C1 segment of cervical spinal cord (tissue), 14 donors: ENCODE results near the gene TM4SF4.

ENCODE experiments used
- DNase-seq, 14 donors: peaks; one replicate each; lab custom pipeline; 2025; lab: John Stamatoyannopoulos, UW

Gene TM4SF4

GRCh38 chr3:149512073-149512782 lies 37.7 kb downstream of the TM4SF4 start:
- peak in 9 of 14 donors; percentile 2 to 42 (median 17) for DNase-seq

DNA sequence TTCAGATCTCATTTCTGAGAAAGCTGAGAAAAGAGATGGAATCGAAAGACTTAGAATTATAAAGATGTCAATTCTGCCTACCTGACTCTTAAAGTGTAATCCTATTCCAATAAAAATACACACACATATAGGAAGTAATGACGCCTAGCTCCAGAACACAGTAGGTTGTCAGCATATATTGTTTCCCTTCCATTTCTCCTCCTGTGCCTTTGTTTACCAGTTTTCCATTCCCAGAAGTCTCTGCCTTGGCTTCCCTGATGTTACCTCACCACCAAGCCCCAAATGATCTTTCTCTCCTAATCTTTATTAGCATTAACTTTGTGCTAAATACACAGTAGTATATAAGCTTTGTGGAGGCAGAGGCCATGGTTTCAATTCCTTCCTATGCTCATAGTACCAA lies 40.0 kb downstream of the TM4SF4 start:
- DNase-seq, result no peak

DNA sequence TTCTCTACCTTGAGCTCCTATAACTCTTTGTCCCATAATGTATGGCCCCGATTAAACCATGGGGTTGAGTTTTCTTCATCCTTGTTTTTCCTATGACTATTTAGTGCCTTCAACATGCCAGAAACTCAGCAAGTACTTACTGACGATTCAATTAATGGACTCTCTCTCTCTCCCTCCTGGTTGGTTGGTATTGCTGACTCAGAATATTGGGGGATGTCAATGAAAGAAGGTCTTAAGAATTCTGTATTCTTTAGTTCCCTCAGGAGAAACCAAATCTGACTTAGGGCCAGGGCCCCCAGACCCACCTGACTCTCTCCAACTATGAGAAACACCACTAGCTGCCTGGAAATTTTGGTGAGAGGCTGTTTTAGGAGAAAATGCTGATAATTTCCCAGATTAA lies 40.8 kb downstream of the TM4SF4 start:
- no peak for DNase-seq

- DNase-seq, result no peak
These were observed 42.4 kb downstream of the TM4SF4 start for GRCh38 chr3:149516920-149517319.

GRCh38 chr3:149519912-149520311 lies 45.4 kb downstream of the TM4SF4 start:
- no peak for DNase-seq

DNA sequence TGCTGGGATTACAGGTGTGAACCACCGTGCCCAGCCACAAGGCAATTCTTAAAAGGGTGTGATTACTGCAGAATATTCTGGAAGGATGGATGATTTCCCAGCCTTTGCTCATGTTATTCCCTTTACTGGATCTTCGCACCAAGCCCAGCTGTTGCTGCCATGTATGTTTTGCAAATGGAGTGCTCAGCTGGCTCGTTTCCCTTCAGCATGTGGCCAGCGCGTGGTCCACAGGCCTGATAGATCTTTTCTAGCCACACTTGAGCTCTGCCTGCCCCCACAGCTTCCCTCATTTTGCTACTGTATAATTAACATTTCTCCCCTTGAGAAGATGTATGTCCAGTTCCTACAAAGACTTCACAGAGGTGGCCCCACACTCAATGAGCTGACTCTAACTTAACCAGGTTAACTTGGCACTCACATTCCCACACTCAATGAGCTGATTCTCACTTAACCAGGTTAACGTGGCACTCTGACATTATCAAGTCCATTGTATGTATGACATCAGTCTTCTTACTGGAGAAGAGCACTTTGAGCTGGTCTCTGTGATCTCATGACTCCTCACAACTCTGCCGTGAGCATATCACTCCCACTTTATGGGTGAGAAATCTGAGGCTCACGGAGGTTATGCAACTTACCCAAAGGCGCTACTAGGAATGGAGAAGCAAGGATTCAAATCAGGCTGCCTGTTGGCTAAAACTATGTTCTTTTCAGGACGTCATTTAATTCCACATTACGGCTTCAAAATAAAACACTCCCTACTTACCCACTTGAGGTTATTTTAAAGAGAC lies 49.2 kb downstream of the TM4SF4 start:
- DNase-seq, result no peak

GRCh38 chr3:149527531-149528339 lies 53.2 kb downstream of the TM4SF4 start:
- peak in 3 of 14 donors; percentile 7 to 18 (median 8) for DNase-seq

DNA sequence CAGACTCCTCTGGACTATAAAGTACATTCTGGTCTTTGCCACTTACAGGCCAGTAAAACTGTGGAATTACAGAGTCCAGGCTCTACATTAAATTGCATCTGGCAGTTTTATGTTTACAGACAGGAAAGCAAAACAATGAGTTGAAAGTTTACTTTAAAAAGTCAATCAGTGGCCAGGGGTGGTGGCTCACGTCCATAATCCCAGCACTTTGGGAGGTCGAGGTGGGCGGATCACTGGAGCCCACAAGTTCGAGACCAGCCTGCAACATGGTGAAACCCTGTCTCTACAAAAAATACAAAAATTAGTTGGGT lies 53.8 kb downstream of the TM4SF4 start:
- no peak for DNase-seq

DNA sequence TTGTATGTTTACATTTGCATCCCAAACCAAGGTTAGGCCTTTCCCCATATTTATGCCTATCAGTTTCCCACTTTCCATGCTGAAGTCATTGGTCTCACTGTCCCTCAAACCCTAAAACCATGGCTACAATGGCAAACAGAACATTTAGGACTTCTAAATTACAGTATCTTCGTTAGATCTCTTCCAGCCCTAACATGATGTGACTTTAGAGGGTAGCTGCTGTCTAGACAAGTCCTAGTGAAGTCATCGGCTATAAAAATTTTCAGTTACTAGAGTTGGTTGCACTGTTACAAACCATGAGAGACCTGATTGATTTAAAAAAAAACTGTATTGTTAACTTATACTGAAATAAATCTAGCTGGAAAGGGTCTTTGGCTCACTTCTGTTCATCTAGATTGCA lies 54.6 kb downstream of the TM4SF4 start:
- DNase-seq, result no peak

DNA sequence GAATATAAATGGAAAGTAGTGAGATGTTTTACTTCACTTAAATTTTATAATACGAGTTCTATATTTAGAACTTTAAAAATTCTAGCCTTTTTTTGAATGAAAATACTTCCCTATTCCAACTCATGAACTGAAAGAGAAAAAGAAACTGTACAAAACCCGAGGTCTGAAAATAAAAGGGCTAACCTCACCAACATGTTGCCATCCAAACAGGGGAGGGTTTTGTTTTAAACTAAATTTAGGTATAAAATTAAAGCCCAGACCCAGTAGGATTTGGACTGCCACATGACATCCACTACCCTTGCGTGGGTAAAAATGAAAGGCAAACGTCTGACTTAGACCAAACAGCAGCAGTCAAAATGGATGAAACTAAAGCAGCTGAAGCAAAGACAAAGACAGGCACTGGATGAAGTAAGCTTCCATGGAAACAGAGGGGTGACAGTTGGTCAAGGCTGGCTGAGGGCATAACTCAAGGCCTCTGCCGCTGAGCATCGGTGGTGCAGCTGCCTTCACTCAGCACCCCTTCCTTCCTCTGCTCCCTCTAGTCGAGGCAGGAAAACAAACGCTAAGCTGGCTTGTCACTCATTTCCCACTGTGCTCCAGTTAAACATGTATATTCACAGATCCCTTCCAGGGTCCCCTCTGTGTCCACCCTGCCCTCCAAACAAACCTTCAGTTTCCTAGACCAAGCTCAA lies 58.1 kb downstream of the TM4SF4 start:
- peak in 6 of 14 donors; percentile 13 to 53 (median 17) for DNase-seq

DNA sequence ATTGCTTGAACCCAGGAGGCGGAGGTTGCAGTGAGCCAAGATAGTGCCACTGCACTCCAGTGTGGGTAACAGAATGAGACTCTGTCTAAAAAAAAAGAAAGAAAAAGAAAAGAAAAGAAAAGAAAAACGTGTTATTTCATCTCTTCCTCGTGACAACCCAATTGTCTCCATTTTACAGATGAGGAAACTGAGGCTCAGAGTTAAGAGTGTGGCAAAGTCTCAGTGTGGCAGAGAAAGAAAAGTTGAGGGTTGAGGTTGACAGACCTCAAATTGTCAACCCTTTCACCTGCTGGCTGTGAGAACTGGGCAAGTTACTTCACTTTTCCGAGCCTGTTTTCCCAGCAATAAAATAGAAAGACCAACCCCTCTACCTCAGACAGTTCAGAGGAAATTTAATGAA lies 59.6 kb downstream of the TM4SF4 start:
- no peak for DNase-seq

DNA sequence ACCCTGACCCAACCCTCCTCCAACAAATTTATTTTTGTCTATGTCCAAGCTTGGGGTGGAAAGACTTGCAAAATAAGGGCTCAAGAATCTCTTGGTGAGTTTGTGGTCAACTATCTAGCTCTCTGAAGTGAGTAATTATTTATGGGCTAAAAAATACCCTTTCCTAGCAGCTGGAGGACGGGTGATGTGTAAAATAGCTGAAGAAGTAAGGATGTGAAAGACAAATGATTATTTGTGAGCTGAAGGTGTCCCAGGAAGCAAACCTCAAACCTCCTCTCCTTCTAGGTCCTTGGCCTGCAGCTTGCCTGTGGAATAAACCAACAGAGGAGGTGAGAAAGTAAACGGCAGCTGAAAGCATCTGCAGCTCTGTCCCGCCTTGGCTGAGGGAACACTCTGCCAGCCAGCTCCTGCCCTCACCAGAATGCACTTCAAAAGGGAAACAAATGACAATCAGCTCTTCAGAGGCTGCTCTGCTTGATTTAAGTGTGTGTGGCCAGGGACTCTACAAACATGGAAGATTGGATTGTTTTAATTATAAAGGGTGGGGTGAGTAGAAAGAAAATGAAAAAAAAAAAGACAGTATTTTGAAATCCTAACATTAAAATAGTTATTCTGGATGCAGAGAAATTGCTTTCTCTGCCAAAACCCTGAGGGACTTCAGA lies 60.3 kb downstream of the TM4SF4 start:
- peak in 7 of 14 donors; percentile 6 to 37 (median 22) for DNase-seq

DNA sequence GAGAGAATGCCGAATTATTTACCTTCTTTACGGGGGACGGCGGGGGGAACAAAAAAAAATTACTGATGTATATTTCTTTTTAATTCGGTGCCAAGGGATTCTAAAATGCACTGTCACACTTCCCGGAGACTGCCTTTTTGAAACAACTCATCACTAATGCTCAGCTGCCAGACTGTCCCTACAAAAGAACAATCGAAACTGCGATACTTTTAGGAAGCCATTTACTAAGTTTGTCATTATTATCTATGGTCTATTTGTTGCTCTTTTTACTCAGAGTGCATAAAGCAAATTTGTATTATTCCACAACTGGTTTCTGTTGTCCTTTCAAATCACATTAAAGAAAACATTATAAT lies 60.8 kb downstream of the TM4SF4 start:
- DNase-seq, result no peak

- peak in 9 of 14 donors; percentile 23 to 69 (median 42) for DNase-seq
These were observed 61.9 kb downstream of the TM4SF4 start for GRCh38 chr3:149536429-149536828.

DNA sequence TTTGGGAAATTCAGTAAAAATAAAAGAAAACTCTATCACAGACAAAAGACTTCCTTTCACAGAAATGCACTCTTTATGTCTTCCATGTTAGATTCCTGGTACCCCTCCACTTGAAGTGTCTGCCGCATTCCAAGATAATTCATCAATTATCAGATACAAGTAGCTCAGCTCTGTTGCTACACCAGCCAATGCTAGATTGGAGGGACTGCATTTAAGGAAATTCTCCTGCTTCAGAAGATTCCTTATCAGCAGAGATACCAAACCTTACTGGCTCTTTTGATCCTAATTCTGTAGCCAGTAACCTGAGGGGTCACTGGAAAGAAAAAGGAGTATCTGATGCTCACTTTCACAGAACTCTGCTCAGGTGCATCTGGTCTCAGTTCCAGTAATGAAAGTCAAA lies 63.9 kb downstream of the TM4SF4 start:
- no peak for DNase-seq

- no peak for DNase-seq
These were observed 66.6 kb downstream of the TM4SF4 start for GRCh38 chr3:149541091-149541491.

DNA sequence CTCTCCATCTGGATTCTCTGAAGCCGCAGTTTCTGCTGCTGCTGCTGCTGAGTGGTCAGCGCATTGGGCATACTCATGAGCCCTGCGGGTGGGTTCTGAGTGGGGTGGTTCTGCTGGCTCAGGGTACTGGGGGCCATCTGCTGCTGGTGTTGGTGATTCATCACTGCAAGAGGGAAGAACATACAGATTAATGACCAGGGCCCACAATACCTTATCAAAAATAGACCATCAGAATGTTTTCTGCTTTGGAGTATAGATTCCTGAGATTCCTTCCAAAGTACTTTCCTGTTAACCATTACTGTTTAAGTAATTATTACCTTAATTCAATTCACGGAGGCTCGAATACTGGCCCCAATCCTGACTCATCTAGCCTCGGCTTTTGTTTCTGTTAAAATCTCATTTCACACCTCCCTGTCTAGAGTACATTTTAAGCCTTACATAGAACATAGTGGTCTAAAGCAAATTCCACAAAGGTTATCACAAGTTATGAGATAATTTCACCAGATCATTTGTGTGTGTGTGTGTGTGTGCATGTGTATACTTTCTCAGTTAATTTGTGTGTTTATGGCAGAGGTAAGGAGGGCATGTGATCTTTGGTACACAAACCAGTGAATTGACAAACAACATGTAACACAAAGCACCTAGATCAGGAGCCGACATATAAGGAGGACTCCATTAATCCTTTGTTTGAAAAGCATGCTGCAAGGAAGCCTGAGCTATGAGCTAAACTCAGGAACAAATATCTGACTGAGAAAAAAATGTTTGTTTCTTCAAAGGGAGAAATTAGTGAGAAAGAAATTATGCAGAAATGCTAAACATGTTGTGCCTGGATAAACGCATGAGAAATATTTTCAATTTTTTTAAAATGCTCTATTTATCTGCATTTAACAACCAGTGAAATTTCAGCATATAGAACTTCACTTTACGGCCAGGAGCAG lies 68.1 kb downstream of the TM4SF4 start:
- DNase-seq, result no peak

- DNase-seq, result no peak
These were observed 70.6 kb downstream of the TM4SF4 start for GRCh38 chr3:149545049-149545448.

DNA sequence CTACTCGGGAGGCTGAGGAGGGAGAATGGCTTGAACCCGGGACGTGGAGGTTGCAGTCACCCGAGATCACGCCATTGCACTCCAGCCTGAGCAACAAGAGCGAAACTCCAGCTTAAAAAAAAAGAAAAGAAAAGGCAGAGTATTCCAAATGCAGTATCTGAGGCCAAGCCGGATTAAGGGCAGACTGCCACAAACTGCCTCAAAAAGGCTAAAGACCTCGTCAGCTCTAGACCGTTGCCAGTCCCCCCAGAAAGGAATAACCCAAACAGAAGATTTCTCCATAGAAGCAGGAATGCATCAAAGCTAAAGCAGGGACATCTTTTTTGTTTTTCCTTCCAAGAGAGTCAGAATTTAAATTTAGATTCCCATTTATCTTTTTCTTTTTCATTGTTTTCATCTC lies 72.9 kb downstream of the TM4SF4 start:
- peak in 4 of 14 donors; percentile 5 to 46 (median 34) for DNase-seq
